A549 (cell line): ENCODE data around the gene KPNA6. TPM values are rescaled to one million over a fixed set of nuclear protein-coding genes. Genes with fewer than 3 reads are reported as not detected.
A peak's percentile ranks its signal among the peaks of the same experiment; 100 is the strongest.

Source experiments
- ATAC-seq, 2 experiments: fragments of 200-7000 bp in 1 of 2; fragments of >200 bp in 1 of 2; cut with Nextera tagmentation in 1 of 2; cut with Tn5 transposase in 1 of 2; 3 replicates each; pipeline versions ENCODE4 v1.8.0 to v1.9.1; 2018 to 2020; ENCODE audit warnings: mild to moderate bottlenecking in 1 of 2, moderate library complexity in 1 of 2
- CTCF ChIA-PET: fragments of 300-600 bp; sonication (Branson Sonifier 250); formaldehyde crosslinking; extraction: SDS; loops from one replicate; lab custom pipeline; 2021; ENCODE audit warnings: antibody characterized with exemption, inconsistent platforms; lab: Yijun Ruan, JAX
- POLR2A ChIA-PET: fragments of 350-600 bp; formaldehyde crosslinking; extraction: SDS; loops from one replicate; lab custom pipeline; 2021; ENCODE audit warnings: antibody characterized with exemption, inconsistent platforms; lab: Yijun Ruan, JAX
- DNase-seq, 2 experiments: peaks; one replicate each; pipeline versions ENCODE4 v3.0.0 to v3.0.0-alpha.2; 2011 to 2016; ENCODE audit warnings: low read depth in 1 of 2, low spot score in 1 of 2
- FAIRE-seq: peaks from 2 replicates; lab custom pipeline; 2011; peaks lifted over from hg19 to GRCh38; lab: Jason Lieb, UNC
- H3K27ac ChIP-seq, 2 experiments: fragments of >200 bp; sonication (Bioruptor Twin); formaldehyde crosslinking; 3 replicates each; pipeline ENCODE4 v1.5.1; 2016 to 2017
- H3K4me1 ChIP-seq: fragments of >200 bp; sonication (Bioruptor Twin); formaldehyde crosslinking; 3 replicates; pipeline ENCODE4 v1.6.1; 2016
- H3K4me2 ChIP-seq: fragments of >200 bp; sonication (Bioruptor Twin); formaldehyde crosslinking; 3 replicates; pipeline ENCODE4 v1.6.1; 2016
- H3K4me3 ChIP-seq: fragments of >200 bp; sonication (Bioruptor Twin); formaldehyde crosslinking; 3 replicates; pipeline ENCODE4 v1.5.1; 2016
- H3K9me3 ChIP-seq: fragments of >200 bp; sonication (Bioruptor Twin); formaldehyde crosslinking; 3 replicates; pipeline ENCODE4 v1.6.1; 2016
- CBX2 ChIP-seq: fragments of 200-600 bp; sonication (generic); IDR thresholded peaks from 2 replicates; pipeline ENCODE4 v1.6.1; 2016; ENCODE audit warnings: low read depth, mild to moderate bottlenecking, borderline replicate concordance
- CEBPB ChIP-seq, 2 experiments: fragments of >200 bp in 1 of 2; sonication (Bioruptor Twin) in 1 of 2; formaldehyde crosslinking in 1 of 2; IDR thresholded peaks; 2 replicates each; pipeline ENCODE4 v1.6.1; 2012 to 2016
- CHD2 ChIP-seq: fragments of 150-350 bp; IDR thresholded peaks from 2 replicates; pipeline ENCODE4 v1.6.1; 2014; ENCODE audit warnings: low read length; ENCODE audit not compliant: partially characterized antibody
- ESRRA ChIP-seq: fragments of 150-350 bp; IDR thresholded peaks from 2 replicates; pipeline ENCODE4 v1.6.1; 2014; ENCODE audit warnings: mild to moderate bottlenecking, low read length, borderline replicate concordance
- FOSB ChIP-seq: fragments of 250-450 bp; sonication (Bioruptor Pico); IDR thresholded peaks from 2 replicates; pipeline ENCODE4 v1.5.0; 2020; ENCODE audit warnings: mild to moderate bottlenecking, moderate library complexity
- FOXS1 ChIP-seq: fragments of 250-450 bp; sonication (Bioruptor Pico); IDR thresholded peaks from 2 replicates; pipeline ENCODE4 v1.5.0; 2020; ENCODE audit warnings: mild to moderate bottlenecking, moderate library complexity
- HDAC2 ChIP-seq: fragments of 200-600 bp; sonication (generic); IDR thresholded peaks from 2 replicates; pipeline ENCODE4 v1.6.1; 2016
- HOXA7 ChIP-seq: fragments of 250-450 bp; sonication (Bioruptor Pico); IDR thresholded peaks from 2 replicates; pipeline ENCODE4 v1.5.0; 2020; ENCODE audit warnings: mild to moderate bottlenecking, moderate library complexity
- HOXB5 ChIP-seq: fragments of 250-450 bp; sonication (Bioruptor Pico); IDR thresholded peaks from 2 replicates; pipeline ENCODE4 v1.5.0; 2020; ENCODE audit warnings: mild to moderate bottlenecking, moderate library complexity
- JUN ChIP-seq, 2 experiments: fragments of >200 bp; sonication (Bioruptor Twin); formaldehyde crosslinking; IDR thresholded peaks; 2 replicates in 1 of 2; 3 replicates in 1 of 2; pipeline ENCODE4 v1.6.1; 2016 to 2017
- JUNB ChIP-seq: fragments of >200 bp; sonication (Bioruptor Twin); formaldehyde crosslinking; IDR thresholded peaks from 2 replicates; pipeline ENCODE4 v1.6.1; 2016
- MAZ ChIP-seq: fragments of 150-350 bp; IDR thresholded peaks from 2 replicates; pipeline ENCODE4 v1.6.1; 2014; ENCODE audit warnings: antibody characterized with exemption, low read depth, low read length, borderline replicate concordance
- MYC ChIP-seq: IDR thresholded peaks from 2 replicates; pipeline ENCODE4 v1.6.1; 2012; ENCODE audit warnings: mild to moderate bottlenecking, inconsistent platforms, low read length, improper control_type of control experiment, borderline replicate concordance
- NPAS2 ChIP-seq: fragments of 250-450 bp; sonication (Bioruptor Pico); IDR thresholded peaks from 2 replicates; pipeline ENCODE4 v1.8.0; 2022; ENCODE audit warnings: mild to moderate bottlenecking, moderate library complexity, borderline replicate concordance
- PHF8 ChIP-seq: fragments of 200-600 bp; sonication (generic); IDR thresholded peaks from 2 replicates; pipeline ENCODE4 v1.6.1; 2016; ENCODE audit warnings: low read depth, mild to moderate bottlenecking, antibody characterized with exemption, moderate library complexity, borderline replicate concordance
- POLR2A ChIP-seq: IDR thresholded peaks from 2 replicates; pipeline ENCODE4 v1.6.1; 2012; ENCODE audit warnings: mild to moderate bottlenecking, low read length
- POLR2AphosphoS2 ChIP-seq: conservative IDR thresholded peaks from 2 replicates; pipeline ENCODE4 v1.6.1; 2012; ENCODE audit warnings: low read length, improper control_type of control experiment, inconsistent platforms
- RAD21 ChIP-seq, 2 experiments: fragments of >200 bp in 1 of 2; sonication (Bioruptor Twin) in 1 of 2; formaldehyde crosslinking in 1 of 2; IDR thresholded peaks in 1 of 2; conservative IDR thresholded peaks in 1 of 2; 2 replicates in 1 of 2; 3 replicates in 1 of 2; pipeline ENCODE4 v1.6.1; 2012 to 2018; ENCODE audit warnings: inconsistent platforms in 1 of 2
- RNF2 ChIP-seq: fragments of 200-600 bp; sonication (generic); IDR thresholded peaks from 2 replicates; pipeline ENCODE4 v1.6.1; 2016; ENCODE audit warnings: low read depth, mild to moderate bottlenecking, antibody characterized with exemption, moderate library complexity, borderline replicate concordance
- TP53 ChIP-seq: fragments of 250-450 bp; sonication (Bioruptor Pico); IDR thresholded peaks from 2 replicates; pipeline ENCODE4 v1.5.0; 2021; ENCODE audit warnings: mild to moderate bottlenecking, moderate library complexity
- ZC3H11A ChIP-seq: fragments of 450-650 bp; IDR thresholded peaks from 2 replicates; pipeline ENCODE4 v1.6.1; 2014; ENCODE audit warnings: antibody characterized with exemption, mild to moderate bottlenecking
- ZFP36 ChIP-seq: fragments of 450-650 bp; IDR thresholded peaks from 2 replicates; pipeline ENCODE4 v1.6.1; 2014; ENCODE audit warnings: borderline replicate concordance; ENCODE audit not compliant: partially characterized antibody
- ZNF302 ChIP-seq: fragments of 250-450 bp; sonication (Bioruptor Pico); IDR thresholded peaks from 2 replicates; pipeline ENCODE4 v1.9.0; 2021; ENCODE audit warnings: inconsistent platforms, mild to moderate bottlenecking, moderate library complexity
- WGBS: methylation state at CpG from one replicate; pipeline ENCODE4 v1.1.6; 2017; ENCODE audit errors: missing lambda C conversion rate; 5-methylcytosine and 5-hydroxymethylcytosine counted together
- polyA plus RNA-seq, 4 experiments: library from polyadenylated mRNA; depleted of rRNA in 3 of 4; stranded (reverse); fragments of >200 nt; fragmentation: RNase III in 1 of 4; extraction: RNeasy Plus Mini Kit Qiagen cat#74134 plus additional on column Dnase treatment in 1 of 4; gene quantifications; 2 replicates in 3 of 4; 3 replicates in 1 of 4; pipeline ENCODE4 v1.2.3, GENCODE V29; 2011 to 2017
- TF ChIP-seq, protein P1 (sequence below): fragments of 250-450 bp; sonication (Bioruptor Pico); IDR thresholded peaks from 2 replicates; pipeline ENCODE4 v1.5.0; 2020; ENCODE audit warnings: low read depth, mild to moderate bottlenecking, moderate library complexity
- TF ChIP-seq, protein P2 (sequence below): fragments of >200 bp; sonication (Bioruptor Twin); formaldehyde crosslinking; IDR thresholded peaks from 3 replicates; pipeline ENCODE4 v1.6.1; 2016

Gene KPNA6
- polyA plus RNA-seq, 2 of the 4 experiments (the other 2 are of a cell fraction), result 15.9 to 24.3 TPM

DNA sequence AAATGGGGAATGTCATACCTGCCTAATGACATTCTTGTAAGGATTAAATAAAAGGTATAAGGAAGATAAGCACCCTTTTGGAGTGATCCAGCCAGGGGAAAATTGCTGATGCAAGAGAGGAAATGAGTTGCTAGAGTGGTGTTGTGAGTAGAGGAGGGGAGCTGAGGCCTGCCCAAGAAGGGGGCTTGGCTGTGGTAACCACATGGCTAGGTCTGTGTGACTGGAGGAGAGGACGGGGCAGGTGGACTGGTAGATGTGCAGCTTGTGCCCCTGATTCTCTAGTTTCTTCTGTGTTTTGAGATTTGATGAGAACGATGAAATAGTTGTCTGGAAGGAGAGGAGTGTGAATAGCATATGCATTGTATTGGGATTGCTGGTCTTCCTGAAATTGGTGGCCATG lies 78.2 kb downstream of the KPNA6 start:
- Histone ChIP-seq H3K9me3 (no peaks in the 10 kb centered on the region), H3K4me1 (peaks cover 19% of the 10 kb centered on the region), H3K4me3 (no peak overlapping the region), H3K27ac (peak overlapping the region in 1 of 2 experiments; percentile 57; a peak in 1 of 6 replicates), H3K4me2 (no peak overlapping the region)
- 93% methylated on average over 2 of the region's 2 CpGs for WGBS
- POLR2A ChIA-PET, result no interaction called here
- FAIRE-seq (no peak), DNase-seq (no peak), ATAC-seq (no peak)
- CTCF ChIA-PET, result interaction anchor here (0.6 kb wide), 1 partner anchor 157 kb away, joined by 4 read pairs; no protein-coding TSS in a partner anchor
- TF ChIP-seq RAD21 (conservative IDR thresholded peaks at IDR 0.05 in 1 of 2, IDR thresholded peaks at IDR 0.05 in 1 of 2) (no peak), MAZ (no peak), FOSB (CRISPR knock-in tag) (no peak), POLR2A (no peak), PHF8 (no peak), NPAS2 (CRISPR knock-in tag) (no peak), HOXB5 (no peak), ZC3H11A (no peak), CEBPB (IDR thresholded peaks at IDR 0.05) (no peak), MYC (no peak), TP53 (CRISPR knock-in tag) (no peak)
- TF ChIP-seq, protein P1, sequence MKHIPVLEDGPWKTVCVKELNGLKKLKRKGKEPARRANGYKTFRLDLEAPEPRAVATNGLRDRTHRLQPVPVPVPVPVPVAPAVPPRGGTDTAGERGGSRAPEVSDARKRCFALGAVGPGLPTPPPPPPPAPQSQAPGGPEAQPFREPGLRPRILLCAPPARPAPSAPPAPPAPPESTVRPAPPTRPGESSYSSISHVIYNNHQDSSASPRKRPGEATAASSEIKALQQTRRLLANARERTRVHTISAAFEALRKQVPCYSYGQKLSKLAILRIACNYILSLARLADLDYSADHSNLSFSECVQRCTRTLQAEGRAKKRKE, result no peak

DNA sequence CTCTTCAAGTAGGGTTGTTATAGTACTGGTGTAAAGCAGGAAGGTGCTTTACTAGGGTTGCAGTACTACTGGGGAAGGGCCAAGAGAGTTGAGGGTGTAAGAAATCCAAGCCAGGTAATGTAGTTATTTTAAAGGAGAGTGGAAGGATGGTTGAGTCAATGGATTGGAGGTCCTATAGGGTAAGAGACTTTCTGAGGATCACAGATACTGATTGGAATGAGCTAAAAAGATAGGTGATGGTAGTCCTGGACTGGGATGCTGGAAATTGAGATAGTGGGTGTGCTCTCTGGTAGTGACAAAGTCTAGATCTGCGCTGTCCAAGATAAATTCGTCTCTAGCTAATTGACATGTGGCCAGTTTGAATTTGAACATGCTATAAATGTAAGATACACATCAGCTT lies 78.6 kb downstream of the KPNA6 start:
- Histone ChIP-seq H3K9me3 (no peaks in the 10 kb centered on the region), H3K4me2 (no peak overlapping the region), H3K27ac (no peak overlapping the region), H3K4me3 (no peak overlapping the region), H3K4me1 (peaks cover 15% of the 10 kb centered on the region)
- DNase-seq, result no peak
- WGBS, result 93% methylated on average over 2 of the region's 2 CpGs
- FAIRE-seq, result no peak
- ChIA-PET POLR2A (no interaction called here), CTCF (interaction anchor here (0.6 kb wide), 1 partner anchor 157 kb away, joined by 4 read pairs; no protein-coding TSS in a partner anchor)
- ATAC-seq, result no peak
- TF ChIP-seq, protein P2, sequence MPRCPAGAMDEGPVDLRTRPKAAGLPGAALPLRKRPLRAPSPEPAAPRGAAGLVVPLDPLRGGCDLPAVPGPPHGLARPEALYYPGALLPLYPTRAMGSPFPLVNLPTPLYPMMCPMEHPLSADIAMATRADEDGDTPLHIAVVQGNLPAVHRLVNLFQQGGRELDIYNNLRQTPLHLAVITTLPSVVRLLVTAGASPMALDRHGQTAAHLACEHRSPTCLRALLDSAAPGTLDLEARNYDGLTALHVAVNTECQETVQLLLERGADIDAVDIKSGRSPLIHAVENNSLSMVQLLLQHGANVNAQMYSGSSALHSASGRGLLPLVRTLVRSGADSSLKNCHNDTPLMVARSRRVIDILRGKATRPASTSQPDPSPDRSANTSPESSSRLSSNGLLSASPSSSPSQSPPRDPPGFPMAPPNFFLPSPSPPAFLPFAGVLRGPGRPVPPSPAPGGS, result no peak
- no peak for TF ChIP-seq RAD21 (conservative IDR thresholded peaks at IDR 0.05 in 1 of 2, IDR thresholded peaks at IDR 0.05 in 1 of 2)
- no peak for TF ChIP-seq RNF2
- TF ChIP-seq CHD2, result no peak
- TF ChIP-seq ZNF302 (CRISPR knock-in tag), result no peak
- no peak for TF ChIP-seq ESRRA
- no peak for TF ChIP-seq PHF8
- no peak for TF ChIP-seq HDAC2
- TF ChIP-seq POLR2A, result no peak
- no peak for TF ChIP-seq ZC3H11A
- TF ChIP-seq ZFP36, result no peak
- no peak for TF ChIP-seq FOXS1
- no peak for TF ChIP-seq JUNB
- TF ChIP-seq POLR2AphosphoS2, result no peak
- TF ChIP-seq JUN (IDR thresholded peaks at IDR 0.05), result no peak
- TF ChIP-seq HOXA7 (CRISPR knock-in tag), result no peak
- no peak for TF ChIP-seq CBX2
